HG03571 (cell line): ENCODE data around the gene AFAP1L1.

ENCODE experiments used
- ATAC-seq: cut with Tn5 transposase; IDR thresholded peaks from one replicate; pipeline ENCODE4 v1.9.1; 2021; ENCODE audit not compliant: unreplicated experiment

Gene AFAP1L1

GRCh38 chr5:149367972-149368645 is 96.5 kb downstream of the AFAP1L1 start:
- ATAC-seq, result no peak

DNA sequence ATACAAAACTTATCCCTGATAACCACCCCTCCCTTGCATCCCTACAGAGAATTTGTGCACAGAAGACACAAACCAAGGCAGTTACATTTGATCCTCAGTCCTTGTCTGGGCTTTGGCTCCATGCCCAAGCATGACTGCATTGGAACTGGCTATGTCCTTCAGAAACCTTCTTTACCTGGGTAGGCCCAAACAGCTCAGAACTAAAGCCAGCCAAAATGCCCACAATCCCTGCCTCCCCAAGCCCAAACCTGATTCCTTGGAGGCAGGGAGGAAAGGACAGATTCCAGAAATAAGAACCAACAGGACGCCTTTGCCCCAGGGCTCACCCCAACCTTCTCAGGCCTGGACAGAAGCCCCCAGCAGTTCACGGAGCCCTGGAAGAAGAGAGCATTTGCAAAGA is 99.2 kb downstream of the AFAP1L1 start:
- no peak for ATAC-seq

- peak; percentile 83 for ATAC-seq
These were observed 99.8 kb downstream of the AFAP1L1 start for GRCh38 chr5:149371296-149371962.

DNA sequence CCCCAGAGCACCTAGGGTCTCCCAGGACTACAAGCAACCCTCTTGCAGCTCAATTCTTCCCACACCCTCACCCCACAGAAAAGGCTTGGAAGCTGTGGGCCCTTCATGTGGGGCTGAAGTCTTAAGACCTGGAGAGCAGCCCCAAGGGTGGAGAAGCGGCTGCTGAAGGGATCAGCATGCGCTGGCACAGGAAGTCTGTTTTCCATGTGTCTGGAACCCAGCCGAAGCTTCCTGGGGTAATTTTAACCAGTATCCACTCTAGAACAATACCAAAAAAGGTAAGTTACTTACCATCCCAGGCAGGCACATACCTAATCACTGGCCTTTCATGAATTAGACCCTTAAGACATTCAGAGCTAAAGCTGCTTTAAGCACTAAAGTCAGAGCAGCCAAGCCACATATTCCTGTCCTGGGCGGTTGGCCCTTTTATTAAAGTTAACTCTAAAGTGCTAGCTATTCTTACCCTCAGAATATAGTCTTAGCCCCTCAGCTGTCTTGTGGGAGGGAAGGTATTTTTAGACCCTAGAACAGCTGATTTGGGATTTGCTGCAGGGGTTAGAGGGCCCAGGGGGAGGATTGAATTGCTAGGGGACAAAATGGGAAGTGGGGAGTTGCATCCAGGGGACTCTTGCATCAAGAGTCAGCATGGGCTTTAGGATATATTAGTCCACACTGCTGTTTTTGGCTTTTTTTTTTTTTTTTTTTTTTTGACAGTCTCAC is 100.6 kb downstream of the AFAP1L1 start:
- no peak for ATAC-seq

DNA sequence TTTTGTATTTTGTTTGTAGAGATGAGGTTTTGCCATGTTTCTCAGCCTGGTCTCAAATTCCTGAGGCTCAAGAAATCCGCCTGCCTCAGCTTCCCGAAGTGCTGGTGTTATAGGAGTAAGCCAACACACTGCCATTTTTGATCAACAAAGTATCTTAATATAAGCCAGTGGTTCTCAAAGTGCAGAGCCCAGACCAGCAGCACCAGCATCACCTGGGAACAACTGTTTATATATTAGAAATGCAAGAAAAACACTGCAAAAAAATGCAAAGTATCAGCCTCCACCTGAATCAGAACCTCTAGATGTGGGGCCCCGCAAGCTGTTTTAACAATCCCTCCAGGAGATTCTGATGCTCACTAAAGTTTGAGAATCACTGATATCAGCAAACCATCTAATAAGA is 101.3 kb downstream of the AFAP1L1 start:
- ATAC-seq, result no peak

GRCh38 chr5:149374303-149374702 is 102.6 kb downstream of the AFAP1L1 start:
- no peak for ATAC-seq

DNA sequence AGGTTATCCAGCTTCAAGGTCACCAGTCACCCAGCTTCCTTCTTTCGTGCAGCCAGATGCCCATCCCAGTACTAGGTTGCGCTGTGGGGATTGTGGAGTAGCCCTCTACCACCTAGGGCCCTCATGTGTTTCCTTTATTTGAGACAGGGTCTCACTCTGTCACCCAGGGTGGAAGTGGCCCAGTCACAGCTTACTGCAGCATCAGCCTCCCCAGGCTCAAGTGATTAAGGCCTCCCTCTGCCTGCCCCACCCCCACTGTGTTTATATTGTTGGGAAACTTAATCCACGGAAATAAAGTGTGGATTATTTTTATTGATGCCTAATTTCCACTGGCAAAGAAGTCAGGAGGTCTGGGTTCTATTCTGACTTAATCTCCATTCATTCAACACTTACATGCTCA is 103.1 kb downstream of the AFAP1L1 start:
- ATAC-seq, result no peak

GRCh38 chr5:149375434-149375833 is 103.8 kb downstream of the AFAP1L1 start:
- no peak for ATAC-seq

DNA sequence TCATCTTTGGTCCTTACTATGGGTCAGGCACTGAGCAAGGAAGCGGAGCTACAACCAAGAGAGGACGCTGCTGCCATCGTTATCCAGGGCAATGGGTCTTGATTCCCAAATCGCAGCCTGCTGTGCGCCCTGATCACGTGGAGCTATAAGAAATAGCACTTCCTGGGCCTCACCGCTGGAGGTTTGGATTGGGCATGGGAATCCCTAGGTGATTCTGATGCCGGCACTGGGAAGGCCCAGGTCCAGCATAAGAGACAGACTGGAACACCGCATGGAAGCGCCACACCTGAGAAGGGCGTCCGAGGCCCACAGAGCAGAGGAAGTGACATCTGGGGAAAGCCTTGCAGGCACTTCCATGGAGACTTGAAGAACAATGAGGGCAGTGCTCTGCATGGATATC is 104.4 kb downstream of the AFAP1L1 start:
- no peak for ATAC-seq

DNA sequence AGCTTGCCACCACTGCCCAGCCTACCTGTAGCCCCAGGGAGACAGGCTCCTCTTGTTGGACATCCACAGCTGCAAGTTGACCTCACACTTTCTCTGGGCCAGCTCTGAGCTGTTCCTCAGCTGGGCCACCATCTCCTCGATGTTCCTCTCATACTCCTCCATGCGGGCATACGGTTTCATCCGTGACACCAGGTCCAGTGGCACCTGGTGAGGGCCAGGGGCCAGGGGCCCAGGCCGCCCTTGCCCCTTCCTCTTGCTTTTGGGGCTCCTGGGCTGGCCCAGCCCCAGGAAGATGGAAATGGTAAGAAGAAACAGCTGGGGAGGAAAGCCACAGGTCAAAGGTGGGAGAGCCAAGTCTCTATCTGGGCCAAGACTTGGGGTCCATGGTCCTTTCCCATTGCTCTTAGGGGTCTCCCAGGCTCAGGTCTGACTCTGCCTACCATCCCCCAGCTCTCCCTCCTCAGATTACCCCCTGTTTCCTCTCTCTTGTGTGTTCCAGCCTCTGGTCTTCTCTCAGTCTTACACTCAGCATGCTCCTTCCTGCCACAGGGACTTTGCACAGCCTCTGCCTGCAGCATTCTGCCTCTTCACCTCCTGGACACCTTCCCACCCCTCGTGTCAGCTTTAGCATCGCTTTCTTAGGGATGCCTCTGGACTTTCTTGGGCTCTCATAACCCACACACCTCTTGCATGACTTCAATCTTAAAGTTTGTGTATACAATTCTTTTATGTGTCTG is 105.2 kb downstream of the AFAP1L1 start:
- ATAC-seq, result no peak

DNA sequence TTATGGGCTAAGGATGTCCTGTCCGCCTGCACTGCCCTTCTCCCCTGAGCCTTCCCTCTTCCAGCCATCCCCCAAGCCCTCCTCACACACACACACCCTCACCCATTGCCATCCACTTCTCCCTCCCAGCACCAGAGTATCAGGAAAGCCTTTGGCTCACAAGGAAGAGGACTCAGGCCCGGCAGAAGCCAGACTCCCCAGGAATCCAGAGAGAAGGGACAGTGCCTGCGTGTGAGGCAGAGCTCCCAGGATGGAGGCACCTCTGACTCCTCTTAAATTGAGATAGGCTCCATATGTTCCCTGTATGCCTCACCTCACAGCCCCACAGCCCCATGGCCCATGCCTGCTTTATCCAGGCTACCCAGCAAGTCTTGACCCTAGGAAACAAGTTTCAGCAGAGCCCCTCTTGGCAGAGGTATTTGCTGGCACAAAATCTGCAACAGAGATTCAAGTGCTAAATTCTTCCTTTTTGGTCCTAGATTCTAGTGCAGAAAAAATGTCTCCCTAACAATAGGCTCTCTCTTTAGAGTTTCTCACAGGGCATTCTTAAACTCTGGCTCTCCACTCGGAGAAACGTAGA is 106.7 kb downstream of the AFAP1L1 start:
- ATAC-seq, result no peak

DNA sequence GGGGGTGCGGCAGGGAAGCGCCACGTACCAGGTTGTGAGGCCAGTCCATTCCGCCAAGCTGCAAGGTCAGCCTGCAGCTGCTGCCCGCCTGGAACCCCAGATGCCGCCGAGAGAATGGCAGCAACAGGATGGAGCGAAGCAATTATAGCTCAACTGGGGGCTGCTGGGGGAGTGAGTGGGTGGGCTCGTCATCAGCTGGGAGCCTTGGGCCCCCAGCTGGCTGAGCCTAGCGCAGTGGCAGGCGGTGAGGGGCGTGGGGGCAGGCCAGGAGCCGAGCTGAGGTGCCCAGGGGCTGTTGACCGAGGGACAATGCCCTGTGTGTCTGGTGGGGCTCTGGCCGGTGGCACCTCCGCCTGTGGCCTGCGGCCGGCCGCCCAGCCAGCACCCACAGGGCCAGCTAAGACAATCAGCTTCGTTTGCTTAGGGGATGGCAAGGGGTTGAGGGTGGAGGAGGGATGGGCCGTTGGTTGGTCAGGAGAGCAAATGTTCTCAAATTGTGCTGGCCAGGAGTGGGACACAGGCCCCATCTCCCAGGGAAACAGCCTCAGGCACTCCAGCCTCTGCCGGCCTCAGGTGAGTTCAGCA is 107.6 kb downstream of the AFAP1L1 start, which contains the start of gene IL17B:
Gene IL17B (minus strand): TSS at position 116 of the 585 bp plus-strand sequence. CDS start 67 bp downstream, at position 49.
- no peak for ATAC-seq

DNA sequence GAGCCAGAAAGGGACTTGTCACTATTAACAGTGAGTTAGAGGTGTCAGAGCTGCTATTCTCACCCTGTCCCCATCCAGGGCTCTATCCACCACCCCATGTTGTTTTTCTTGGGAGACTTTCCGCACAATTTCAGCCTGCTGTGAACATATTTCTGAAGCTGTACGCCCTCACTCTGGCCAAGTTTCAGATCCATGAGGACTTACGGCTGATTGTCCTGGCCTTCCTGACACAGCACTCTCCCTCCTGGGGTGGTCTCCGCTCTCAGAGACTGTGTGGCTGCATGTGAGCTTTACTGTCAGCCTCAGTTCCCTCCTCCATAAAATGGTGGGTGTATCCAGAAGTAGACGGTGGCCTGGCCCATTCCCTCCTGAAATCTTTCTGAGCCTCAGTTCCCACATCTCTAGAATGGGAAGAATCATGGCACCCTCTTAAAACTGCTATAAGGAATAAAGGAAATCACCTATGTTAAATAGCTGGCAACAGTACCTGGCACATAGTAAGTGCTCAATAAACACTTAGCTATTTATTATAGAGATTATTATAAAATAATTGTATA is 108.2 kb downstream of the AFAP1L1 start:
- ATAC-seq, result no peak

- ATAC-seq, result no peak
These were observed 108.9 kb downstream of the AFAP1L1 start for GRCh38 chr5:149380466-149381121.

DNA sequence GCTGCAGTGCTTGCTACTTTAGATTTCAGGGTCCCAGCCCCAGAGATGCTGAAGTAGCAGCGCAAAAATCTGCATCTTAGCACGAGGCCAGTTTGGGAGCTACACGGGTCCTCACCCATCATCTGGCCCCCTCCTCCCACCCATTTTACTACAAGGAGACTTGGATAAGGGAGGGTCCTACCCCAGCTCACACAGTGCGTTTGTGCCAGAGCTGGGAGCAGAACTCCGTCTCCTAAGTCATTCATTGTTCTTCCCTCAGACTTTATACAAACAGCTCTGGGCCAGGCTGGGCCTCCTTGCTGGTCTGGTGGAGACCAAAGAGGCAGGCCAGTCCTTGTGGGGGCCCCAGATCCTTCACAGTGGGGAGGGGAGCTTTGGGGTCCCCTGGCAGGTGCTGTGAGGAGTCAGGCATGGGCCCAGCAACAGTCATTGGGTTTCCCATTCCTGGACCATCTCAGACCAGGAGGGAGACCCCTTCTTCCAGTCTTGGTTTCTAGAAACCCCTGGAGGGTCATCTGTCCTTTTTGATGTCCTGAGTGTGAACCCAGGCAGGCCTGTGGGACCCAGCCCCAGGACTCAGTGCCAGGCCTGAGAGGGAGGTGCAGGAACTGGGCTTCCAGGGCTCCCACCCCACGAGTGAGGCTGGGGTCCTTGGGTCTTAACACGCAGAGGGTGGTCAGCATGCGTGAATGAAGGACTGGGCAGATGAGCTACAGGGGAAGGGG is 109.8 kb downstream of the AFAP1L1 start:
- ATAC-seq, result no peak

GRCh38 chr5:149381986-149382338 is 110.3 kb downstream of the AFAP1L1 start:
- ATAC-seq, result no peak

GRCh38 chr5:149382517-149383220 is 111.0 kb downstream of the AFAP1L1 start:
- ATAC-seq, result no peak

DNA sequence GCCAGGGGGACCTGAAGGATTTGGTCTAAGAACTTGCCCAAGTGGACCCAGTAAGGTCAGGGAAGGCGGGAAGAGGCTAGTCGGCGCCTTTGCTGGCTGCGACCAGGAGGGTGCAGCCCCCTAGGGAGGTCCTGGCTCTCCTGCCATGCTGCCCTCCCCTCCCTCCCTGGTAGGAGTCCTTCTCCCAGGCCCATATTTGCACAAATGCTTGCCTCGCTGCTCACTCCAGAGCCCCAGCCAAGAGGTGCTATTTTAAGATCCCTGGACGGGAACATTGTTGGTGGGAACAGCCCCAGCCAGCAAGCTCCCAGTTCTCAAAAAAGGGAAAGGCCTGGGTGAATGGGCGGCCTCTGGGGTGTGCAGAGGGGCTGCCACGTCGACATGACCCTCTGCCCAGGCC is 111.7 kb downstream of the AFAP1L1 start:
- no peak for ATAC-seq

- ATAC-seq, result no peak
These were observed 114.5 kb downstream of the AFAP1L1 start for GRCh38 chr5:149386166-149386565.
